Right lobe of liver (tissue), 4 donors: ENCODE measurements around the gene TRIM17.

Experiments used
- POLR2A ChIP-seq: fragments of 450-650 bp; IDR thresholded peaks from one replicate; pipeline ENCODE4 v1.6.1; 2017; ENCODE audit warnings: antibody characterized with exemption, mild to moderate bottlenecking
- TF ChIP-seq, protein P1 (sequence below), 4 donors: fragments of 200-600 bp in 3 of 4; fragments of 450-650 bp in 1 of 4; IDR thresholded peaks; one replicate each; pipeline versions ENCODE4 v1.5.1 to v1.8.0; 2016 to 2022; ENCODE audit warnings: antibody characterized with exemption in 4 of 4, mild to moderate bottlenecking in 2 of 4
- donor health status: DM: no; HTN: no; CAD: no.
- donor health status: DM: no; HTN: no; CAD: no.
- donor health status: DM: no; HTN: yes; CAD: no.

DNA sequence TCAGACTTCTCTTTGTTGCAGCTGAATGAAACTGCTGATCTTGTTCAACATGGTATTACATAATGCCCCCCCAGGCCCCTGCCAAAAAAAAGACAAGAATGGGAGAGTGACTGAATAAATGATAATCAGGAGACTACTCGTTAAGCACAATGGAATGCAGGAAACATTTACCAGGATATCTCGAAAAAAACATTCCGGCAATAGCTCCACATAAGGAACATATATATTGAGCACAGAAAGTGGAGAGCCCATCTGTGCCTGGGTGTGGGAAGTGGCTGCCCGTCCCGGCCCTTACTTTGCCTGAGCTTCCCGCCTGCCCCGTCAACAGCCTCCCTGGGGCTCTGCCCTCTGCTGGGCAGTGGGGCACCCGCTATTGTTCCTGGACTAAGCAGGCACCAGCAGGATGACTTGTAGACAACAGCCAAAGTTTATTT is 23.4 kb downstream of the TRIM17 start:
- TF ChIP-seq, protein P1, sequence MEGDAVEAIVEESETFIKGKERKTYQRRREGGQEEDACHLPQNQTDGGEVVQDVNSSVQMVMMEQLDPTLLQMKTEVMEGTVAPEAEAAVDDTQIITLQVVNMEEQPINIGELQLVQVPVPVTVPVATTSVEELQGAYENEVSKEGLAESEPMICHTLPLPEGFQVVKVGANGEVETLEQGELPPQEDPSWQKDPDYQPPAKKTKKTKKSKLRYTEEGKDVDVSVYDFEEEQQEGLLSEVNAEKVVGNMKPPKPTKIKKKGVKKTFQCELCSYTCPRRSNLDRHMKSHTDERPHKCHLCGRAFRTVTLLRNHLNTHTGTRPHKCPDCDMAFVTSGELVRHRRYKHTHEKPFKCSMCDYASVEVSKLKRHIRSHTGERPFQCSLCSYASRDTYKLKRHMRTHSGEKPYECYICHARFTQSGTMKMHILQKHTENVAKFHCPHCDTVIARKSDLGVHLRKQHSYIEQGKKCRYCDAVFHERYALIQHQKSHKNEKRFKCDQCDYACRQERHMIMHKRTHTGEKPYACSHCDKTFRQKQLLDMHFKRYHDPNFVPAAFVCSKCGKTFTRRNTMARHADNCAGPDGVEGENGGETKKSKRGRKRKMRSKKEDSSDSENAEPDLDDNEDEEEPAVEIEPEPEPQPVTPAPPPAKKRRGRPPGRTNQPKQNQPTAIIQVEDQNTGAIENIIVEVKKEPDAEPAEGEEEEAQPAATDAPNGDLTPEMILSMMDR (IDR thresholded peaks at IDR 0.05), result peak; percentile 20 to 42 (median 38)
- no peak for TF ChIP-seq POLR2A
